MM.1S (cell line): ENCODE results near the gene LRRC28.

Experiments used
- DNase-seq: peaks from one replicate; pipeline ENCODE4 v3.0.0-alpha.2; 2015
- H2AFZ ChIP-seq: fragments of 300-600 bp; sonication (generic); 2 replicates; pipeline ENCODE4 v1.6.0; 2016; ENCODE audit warnings: antibody characterized with exemption, low read length
- H3F3A ChIP-seq: fragments of 300-600 bp; sonication (generic); 2 replicates; pipeline ENCODE4 v1.6.1; 2016; ENCODE audit warnings: mild to moderate bottlenecking, antibody characterized with exemption, low read length, moderate library complexity, mixed read lengths; ENCODE audit not compliant: insufficient read depth
- H3K27ac ChIP-seq: fragments of 300-600 bp; sonication (generic); 2 replicates; pipeline ENCODE4 v1.5.1; 2016; ENCODE audit warnings: mild to moderate bottlenecking, low read length
- H3K27me3 ChIP-seq: fragments of 300-600 bp; sonication (generic); replicated peaks from 2 replicates; pipeline ENCODE4 v1.6.0; 2016; ENCODE audit warnings: low read length; ENCODE audit not compliant: insufficient read depth
- H3K36me3 ChIP-seq: fragments of 300-600 bp; sonication (generic); replicated peaks from 2 replicates; pipeline ENCODE4 v1.6.1; 2016; ENCODE audit warnings: mild to moderate bottlenecking, low read length, mixed read lengths; ENCODE audit not compliant: insufficient read depth
- H3K4me1 ChIP-seq: fragments of 300-600 bp; sonication (generic); 2 replicates; pipeline ENCODE4 v1.6.1; 2016; ENCODE audit warnings: low read length, mixed read lengths
- H3K4me2 ChIP-seq: fragments of 300-600 bp; sonication (generic); 2 replicates; pipeline ENCODE4 v1.6.0; 2016; ENCODE audit warnings: low read depth, low read length
- H3K4me3 ChIP-seq: fragments of 300-600 bp; sonication (generic); 2 replicates; pipeline ENCODE4 v1.5.1; 2016; ENCODE audit warnings: low read length, mixed read lengths
- H3K79me2 ChIP-seq: fragments of 300-600 bp; sonication (generic); 2 replicates; pipeline ENCODE4 v1.6.1; 2016; ENCODE audit warnings: mixed run types, low read length, mixed read lengths
- H3K9ac ChIP-seq: fragments of 300-600 bp; sonication (generic); 2 replicates; pipeline ENCODE4 v1.6.1; 2016; ENCODE audit warnings: low read length, mixed read lengths
- H3K9me2 ChIP-seq: fragments of 300-600 bp; sonication (generic); replicated peaks from 2 replicates; pipeline ENCODE4 v1.6.1; 2016; ENCODE audit warnings: mild to moderate bottlenecking, low read length, mixed read lengths; ENCODE audit not compliant: insufficient read depth
- H3K9me3 ChIP-seq: fragments of 300-600 bp; sonication (generic); replicated peaks from 2 replicates; pipeline ENCODE4 v1.6.1; 2016; ENCODE audit warnings: mild to moderate bottlenecking, low read length, mixed read lengths; ENCODE audit not compliant: insufficient read depth
- H4K20me1 ChIP-seq: fragments of 300-600 bp; sonication (generic); 2 replicates; pipeline ENCODE4 v1.6.1; 2016; ENCODE audit warnings: mild to moderate bottlenecking, low read length, moderate library complexity, mixed read lengths; ENCODE audit not compliant: insufficient read depth
- EZH2 ChIP-seq: fragments of 300-600 bp; sonication (generic); optimal IDR thresholded peaks from 2 replicates; pipeline ENCODE3; 2017; ENCODE audit warnings: low read depth, mild to moderate bottlenecking, antibody characterized with exemption, low read length, mixed read lengths
- EZH2phosphoT487 ChIP-seq: fragments of 300-600 bp; sonication (generic); IDR thresholded peaks from 2 replicates; pipeline ENCODE4 v1.6.1; 2018; ENCODE audit warnings: antibody characterized with exemption, low read length
- TF ChIP-seq, protein P1 (sequence below): fragments of 300-600 bp; sonication (generic); IDR thresholded peaks from 2 replicates; pipeline ENCODE4 v1.5.1; 2016; ENCODE audit warnings: antibody characterized with exemption, low read length, mixed read lengths

Gene LRRC28

DNA sequence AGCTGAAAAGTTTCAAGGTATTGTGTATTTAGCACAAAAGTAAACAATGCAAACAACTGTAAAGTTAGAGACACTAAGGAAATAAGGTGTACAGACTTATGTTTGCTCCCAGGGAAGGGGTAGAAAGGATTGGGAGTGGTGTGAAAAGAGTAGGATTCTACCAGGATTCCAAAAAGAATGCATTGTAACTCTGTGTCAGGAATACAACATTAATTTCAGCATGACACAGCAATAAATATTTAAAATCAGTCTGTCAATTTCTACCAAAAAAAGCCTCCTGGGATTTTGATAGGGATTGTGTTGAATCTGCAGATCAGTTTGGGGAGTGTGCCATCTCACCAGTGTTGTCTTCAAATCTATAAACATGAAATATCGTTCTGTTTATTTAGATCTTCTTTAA, 73.4 kb downstream of the LRRC28 start:
- peak overlapping the region; percentile 95 for H3K27ac ChIP-seq
- H3K4me3 ChIP-seq, result 0 out of 2 replicates have a peak overlapping the region, but pooled peaks have one; percentile 3
- no peaks in the 10 kb centered on the region for H3K27me3 ChIP-seq
- H2AFZ ChIP-seq, result peak overlapping the region; percentile 7; the same call in 1 of the 2 replicates
- DNase-seq, result no peak
- no peaks in the 10 kb centered on the region for H3K36me3 ChIP-seq
- TF ChIP-seq EZH2phosphoT487 (no peak), EZH2 (no peak)
- TF ChIP-seq, protein P1, sequence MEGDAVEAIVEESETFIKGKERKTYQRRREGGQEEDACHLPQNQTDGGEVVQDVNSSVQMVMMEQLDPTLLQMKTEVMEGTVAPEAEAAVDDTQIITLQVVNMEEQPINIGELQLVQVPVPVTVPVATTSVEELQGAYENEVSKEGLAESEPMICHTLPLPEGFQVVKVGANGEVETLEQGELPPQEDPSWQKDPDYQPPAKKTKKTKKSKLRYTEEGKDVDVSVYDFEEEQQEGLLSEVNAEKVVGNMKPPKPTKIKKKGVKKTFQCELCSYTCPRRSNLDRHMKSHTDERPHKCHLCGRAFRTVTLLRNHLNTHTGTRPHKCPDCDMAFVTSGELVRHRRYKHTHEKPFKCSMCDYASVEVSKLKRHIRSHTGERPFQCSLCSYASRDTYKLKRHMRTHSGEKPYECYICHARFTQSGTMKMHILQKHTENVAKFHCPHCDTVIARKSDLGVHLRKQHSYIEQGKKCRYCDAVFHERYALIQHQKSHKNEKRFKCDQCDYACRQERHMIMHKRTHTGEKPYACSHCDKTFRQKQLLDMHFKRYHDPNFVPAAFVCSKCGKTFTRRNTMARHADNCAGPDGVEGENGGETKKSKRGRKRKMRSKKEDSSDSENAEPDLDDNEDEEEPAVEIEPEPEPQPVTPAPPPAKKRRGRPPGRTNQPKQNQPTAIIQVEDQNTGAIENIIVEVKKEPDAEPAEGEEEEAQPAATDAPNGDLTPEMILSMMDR, result no peak
- peak overlapping the region; percentile 79 for H3K4me2 ChIP-seq
- H3K4me1 ChIP-seq, result peaks cover 43% of the 10 kb centered on the region
- peaks cover 13% of the 10 kb centered on the region for H3F3A ChIP-seq
- peak overlapping the region; percentile 13; the same call in 1 of the 2 replicates for H3K9ac ChIP-seq
- H3K79me2 ChIP-seq, result no peaks in the 10 kb centered on the region
- H3K9me3 ChIP-seq, result no peaks in the 10 kb centered on the region
- H4K20me1 ChIP-seq, result no peaks in the 10 kb centered on the region
- no peaks in the 10 kb centered on the region for H3K9me2 ChIP-seq

DNA sequence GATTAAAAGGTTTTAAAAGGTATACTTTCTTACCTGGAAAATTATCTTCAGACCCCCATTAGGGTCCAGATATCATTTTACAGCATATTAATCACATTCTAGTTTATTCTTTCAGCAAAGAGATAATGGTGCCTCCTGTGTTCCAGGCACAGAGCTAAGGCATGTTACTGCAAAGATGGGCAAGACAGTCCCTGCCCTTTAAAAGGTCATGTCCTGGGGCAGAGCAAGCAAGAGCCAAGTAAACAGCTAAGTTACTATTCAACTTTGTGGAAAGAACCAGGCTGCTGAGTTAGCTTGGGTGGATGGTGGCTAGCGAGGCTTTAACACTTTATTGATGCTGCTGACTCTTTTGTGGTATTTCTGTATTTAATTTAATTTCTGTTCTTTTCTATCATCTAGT, 75.0 kb downstream of the LRRC28 start:
- Histone ChIP-seq H4K20me1 (no peaks in the 10 kb centered on the region), H3K79me2 (no peaks in the 10 kb centered on the region), H3K4me2 (no peak overlapping the region), H3K4me1 (peaks cover 56% of the 10 kb centered on the region), H3K27ac (no peak overlapping the region), H3K36me3 (no peaks in the 10 kb centered on the region), H3K9ac (no peak overlapping the region), H3K9me2 (no peaks in the 10 kb centered on the region), H3F3A (peaks cover 13% of the 10 kb centered on the region), H3K4me3 (no peak overlapping the region), H3K9me3 (no peaks in the 10 kb centered on the region), H2AFZ (no peak overlapping the region), H3K27me3 (no peaks in the 10 kb centered on the region)
- no peak for DNase-seq
- TF ChIP-seq EZH2phosphoT487 (no peak), EZH2 (no peak)
- TF ChIP-seq, protein P1, result no peak

DNA sequence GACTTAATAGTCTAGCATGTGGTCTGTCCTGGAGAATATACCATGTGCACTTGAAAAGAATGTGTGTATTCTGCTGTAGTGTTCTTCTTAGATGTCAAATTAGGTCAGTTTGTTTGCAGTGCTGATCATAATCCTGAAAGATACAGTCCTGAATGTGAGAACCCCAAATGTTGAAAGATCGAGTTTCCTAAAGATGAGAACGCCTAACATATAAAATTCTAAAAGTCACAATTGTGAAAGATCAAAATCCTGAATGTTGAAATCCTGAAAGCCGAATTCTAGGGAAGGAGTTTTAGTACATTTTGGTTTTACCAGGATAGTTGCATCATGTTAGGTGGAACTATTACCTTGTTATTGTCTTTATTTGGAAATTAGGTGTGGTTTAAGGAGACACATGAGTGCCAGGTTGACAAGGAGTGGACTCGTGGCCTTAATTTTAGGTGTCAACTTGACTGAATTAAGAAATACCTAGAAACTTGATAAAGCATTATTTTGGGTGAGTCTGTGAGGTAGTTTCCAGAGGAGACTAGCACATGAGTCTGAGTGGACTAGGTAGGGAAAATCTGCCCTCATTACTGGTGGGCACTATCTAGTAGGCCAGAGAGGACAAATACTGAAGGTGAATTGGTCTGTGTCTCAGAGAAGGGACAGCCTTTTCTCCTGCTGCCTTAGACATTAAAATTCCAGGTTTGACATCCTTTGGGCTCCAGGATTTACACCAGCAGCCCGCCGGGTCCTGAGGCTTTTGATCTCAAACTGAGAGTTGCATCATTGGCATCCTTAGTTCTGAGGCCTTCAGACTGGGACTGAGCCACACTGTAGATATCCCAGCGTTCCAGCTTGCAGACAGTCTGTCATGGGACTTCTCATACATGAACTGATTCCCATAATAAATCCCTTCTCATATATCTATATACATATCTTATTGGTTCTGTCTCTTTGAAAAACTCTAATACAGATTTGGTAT, 77.1 kb downstream of the LRRC28 start:
- Histone ChIP-seq H3F3A (peaks cover 11% of the 10 kb centered on the region), H3K9ac (no peak overlapping the region), H3K9me3 (no peaks in the 10 kb centered on the region), H3K27me3 (no peaks in the 10 kb centered on the region), H3K36me3 (no peaks in the 10 kb centered on the region), H3K9me2 (no peaks in the 10 kb centered on the region), H3K4me1 (peaks cover 47% of the 10 kb centered on the region), H3K27ac (no peak overlapping the region), H3K79me2 (no peaks in the 10 kb centered on the region), H3K4me3 (no peak overlapping the region), H4K20me1 (no peaks in the 10 kb centered on the region), H2AFZ (no peak overlapping the region), H3K4me2 (no peak overlapping the region; the same call in 1 of the 2 replicates)
- DNase-seq, result no peak
- no peak for TF ChIP-seq EZH2phosphoT487

DNA sequence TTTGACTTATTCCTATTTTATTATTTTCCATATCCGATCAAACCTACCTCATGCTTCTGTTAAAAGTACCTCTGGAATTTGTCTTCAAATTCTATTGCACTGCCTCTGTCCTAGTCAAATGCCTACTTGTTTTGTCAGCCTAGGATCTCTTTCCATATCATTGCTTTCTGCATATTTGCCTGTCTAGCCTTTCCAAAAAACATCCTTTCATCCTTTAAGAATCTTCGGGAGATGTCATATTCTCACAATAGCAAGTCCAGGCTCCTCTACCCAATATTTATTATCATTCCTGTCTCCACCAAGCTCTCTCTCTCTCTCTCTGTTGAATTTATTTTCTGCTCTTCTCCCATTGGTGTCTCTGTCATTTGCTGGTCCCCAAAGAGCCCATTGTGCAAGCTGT, 80.1 kb downstream of the LRRC28 start:
- H3K9me2 ChIP-seq, result no peaks in the 10 kb centered on the region

More for the DNA sequence above, 80.1 kb downstream of the LRRC28 start:
- Histone ChIP-seq H3K9me3 (no peaks in the 10 kb centered on the region), H3K79me2 (no peaks in the 10 kb centered on the region), H3K9ac (no peak overlapping the region), H2AFZ (no peak overlapping the region), H3K27me3 (no peaks in the 10 kb centered on the region), H4K20me1 (no peaks in the 10 kb centered on the region), H3K4me3 (no peak overlapping the region), H3K4me1 (peaks cover 29% of the 10 kb centered on the region), H3K36me3 (no peaks in the 10 kb centered on the region), H3K4me2 (no peak overlapping the region), H3F3A (no peaks in the 10 kb centered on the region), H3K27ac (no peak overlapping the region)
- DNase-seq, result no peak
- TF ChIP-seq, protein P1, result no peak
- TF ChIP-seq EZH2phosphoT487 (no peak), EZH2 (no peak)
